GM18511 (cell line): ENCODE results near the gene EYS.
"Not testable (repeated sequence)": the region's sequence is repeated elsewhere in the genome, so short reads cannot be mapped to it uniquely, and the experiment has no call there.

ENCODE experiments used
- ATAC-seq: cut with Tn5 transposase; IDR thresholded peaks from one replicate; pipeline ENCODE4 v1.9.1; 2021; ENCODE audit warnings: mild to moderate bottlenecking, moderate library complexity; ENCODE audit not compliant: unreplicated experiment

Gene EYS

GRCh38 chr6:64012351-64013001, 1694.5 kb downstream of the EYS start:
- peak; percentile 49 for ATAC-seq

- no peak for ATAC-seq
Observed at GRCh38 chr6:64010666-64011065, 1696.4 kb downstream of the EYS start.

GRCh38 chr6:64010010-64010409, 1697.0 kb downstream of the EYS start:
- no peak for ATAC-seq

GRCh38 chr6:64006246-64006645, 1700.8 kb downstream of the EYS start:
- ATAC-seq: no peak

- no peak for ATAC-seq
Observed at GRCh38 chr6:64000818-64001491, 1706.1 kb downstream of the EYS start.

GRCh38 chr6:63999613-64000012, 1707.4 kb downstream of the EYS start:
- no peak for ATAC-seq

GRCh38 chr6:63998991-63999390, 1708.0 kb downstream of the EYS start:
- ATAC-seq: no peak

GRCh38 chr6:63997734-63998133, 1709.3 kb downstream of the EYS start:
- ATAC-seq: no peak

GRCh38 chr6:63997221-63997620, 1709.8 kb downstream of the EYS start:
- no peak for ATAC-seq

- no peak for ATAC-seq
Observed at GRCh38 chr6:63985223-63985622, 1721.8 kb downstream of the EYS start.

- no peak for ATAC-seq
Observed at GRCh38 chr6:63975699-63976098, 1731.3 kb downstream of the EYS start.

GRCh38 chr6:63968650-63969049, 1738.4 kb downstream of the EYS start:
- ATAC-seq: no peak

GRCh38 chr6:63964366-63964765, 1742.7 kb downstream of the EYS start:
- ATAC-seq: no peak

GRCh38 chr6:63963769-63964315, 1743.2 kb downstream of the EYS start:
- no peak for ATAC-seq

- not testable (repeated sequence) for ATAC-seq
Observed at GRCh38 chr6:63953336-63954021, 1753.5 kb downstream of the EYS start.

GRCh38 chr6:63947792-63948529, 1759.1 kb downstream of the EYS start:
- ATAC-seq: no peak

GRCh38 chr6:63945987-63946386, 1761.0 kb downstream of the EYS start:
- ATAC-seq: no peak

GRCh38 chr6:63943826-63944225, 1763.2 kb downstream of the EYS start:
- no peak for ATAC-seq

- no peak for ATAC-seq
Observed at GRCh38 chr6:63941747-63942470, 1765.1 kb downstream of the EYS start.

GRCh38 chr6:63940056-63940455, 1767.0 kb downstream of the EYS start:
- no peak for ATAC-seq
